ENCODE measurements around the gene MPEG1.

The MPEG1 gene

DNA sequence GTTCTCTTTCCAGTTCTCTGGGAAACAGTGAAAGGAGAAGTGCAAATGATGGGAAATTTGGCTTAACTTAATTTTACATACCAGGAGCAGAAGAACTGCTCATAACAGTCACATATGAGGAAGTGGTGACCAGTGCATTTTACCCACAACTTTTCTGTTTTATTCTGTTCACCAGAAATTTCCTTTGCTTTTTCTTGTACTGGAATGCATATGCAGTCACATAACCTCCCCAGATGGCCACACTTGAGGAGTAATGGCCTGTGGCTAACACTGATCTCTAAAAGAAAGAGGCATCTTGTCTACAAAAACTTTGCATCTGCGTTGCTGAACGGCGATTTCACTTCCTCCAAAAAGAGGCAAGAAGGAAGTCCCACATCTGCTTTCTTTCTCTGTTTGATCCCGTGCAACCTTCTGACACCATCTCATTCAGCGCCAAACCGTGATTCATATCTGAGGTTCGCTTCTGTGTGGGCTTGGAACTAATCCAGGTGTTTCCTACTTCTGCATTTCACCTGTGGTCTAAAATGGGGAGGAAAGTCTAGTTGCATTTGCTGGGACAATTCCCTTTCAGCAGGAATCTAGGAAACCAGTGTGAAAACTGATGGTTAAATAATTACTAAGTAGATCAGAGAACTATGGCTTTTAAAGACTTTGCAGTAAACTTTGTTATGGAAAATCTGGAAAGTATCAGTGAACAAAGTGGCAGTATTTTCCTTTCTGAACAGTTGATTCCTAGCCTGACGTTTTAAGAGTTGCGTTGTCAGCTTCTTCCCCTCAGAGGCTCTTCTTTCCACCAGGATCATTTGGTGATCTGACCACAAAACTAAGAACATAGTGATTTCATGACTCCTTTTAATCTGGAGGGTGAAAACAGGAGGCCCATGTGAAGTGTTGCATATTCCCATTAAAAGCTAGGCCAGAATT is 4.2 kb upstream of the MPEG1 start:
- DNase-seq: no peak

DNA sequence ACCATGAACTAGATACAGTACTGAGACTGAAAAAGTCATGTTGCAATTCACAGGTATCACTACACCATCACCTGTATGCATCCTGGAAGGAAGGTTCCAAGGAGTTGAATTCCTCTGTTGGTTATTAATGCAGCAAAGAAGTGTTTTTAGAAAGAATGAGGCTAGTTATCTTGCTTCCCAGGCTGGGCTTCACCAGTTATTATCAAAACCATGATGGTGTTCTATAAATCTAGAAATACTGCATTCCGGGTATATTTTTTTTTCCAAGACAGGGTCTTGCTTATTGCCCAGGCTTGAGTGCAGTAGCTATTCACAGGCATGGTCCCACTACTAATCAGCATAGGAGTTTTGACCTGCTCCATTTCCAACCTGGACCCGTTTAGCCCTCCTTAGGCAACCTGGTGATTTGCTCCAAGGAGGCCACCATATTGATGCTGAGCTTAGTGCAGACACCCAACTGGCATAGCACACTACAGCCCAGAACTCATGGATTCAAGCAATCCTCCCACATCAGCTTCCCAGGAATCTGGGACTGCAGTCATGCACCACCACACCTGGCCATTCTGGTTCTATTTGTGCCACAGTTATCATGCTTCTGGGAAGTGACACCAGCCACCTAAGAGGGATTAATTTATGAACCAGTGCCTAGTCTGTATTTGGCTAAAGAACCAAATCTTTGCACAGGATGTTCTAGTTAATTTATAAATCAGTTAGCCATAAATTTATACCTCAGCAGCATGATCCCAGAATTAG is 1.6 kb upstream of the MPEG1 start:
- no peak for DNase-seq

GRCh38 chr11:59212222-59212621 is 505 bp downstream of the MPEG1 start:
- no peak for DNase-seq

DNA sequence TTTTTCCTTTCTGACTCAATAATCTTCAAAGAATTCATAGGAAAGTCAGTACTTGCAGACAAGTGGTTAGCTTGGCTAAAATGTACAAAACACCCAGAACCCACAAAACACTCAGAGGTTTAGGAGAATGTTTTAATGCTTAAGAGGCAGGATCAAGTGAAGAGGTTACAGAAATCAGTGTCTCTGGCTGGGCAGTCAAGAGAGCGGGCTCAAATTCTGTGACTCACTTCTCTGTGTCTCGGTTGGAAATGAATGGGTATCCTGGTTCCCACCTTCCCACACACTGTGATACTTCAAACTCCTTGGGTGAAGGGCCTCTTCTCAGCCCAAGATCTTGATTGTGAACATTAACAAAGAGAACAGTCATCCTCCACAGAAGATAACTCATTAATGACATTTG is 3.8 kb downstream of the MPEG1 start:
- DNase-seq: no peak

DNA sequence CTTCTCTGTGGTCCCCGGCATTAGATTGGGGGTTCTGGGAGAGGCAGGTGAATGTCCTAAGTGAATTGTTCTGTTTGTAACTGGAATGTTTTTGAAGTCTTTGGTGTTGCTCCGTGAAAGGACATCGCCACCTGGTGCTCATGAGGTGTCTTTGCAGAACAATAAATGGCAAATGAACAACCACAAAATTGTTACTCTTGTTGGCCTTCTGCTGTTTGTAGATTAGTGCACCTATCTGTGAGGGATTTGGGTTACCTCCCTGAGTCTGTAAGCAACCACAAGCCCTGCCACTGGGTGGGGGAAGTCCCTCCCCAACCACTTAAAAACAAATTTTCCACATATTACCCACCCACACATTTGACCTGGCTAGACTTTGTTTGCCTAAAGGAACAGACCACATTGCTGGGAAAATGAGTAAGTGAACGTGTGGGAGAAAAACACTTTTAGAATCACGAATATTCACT is 4.7 kb downstream of the MPEG1 start:
- peak; percentile 11 for DNase-seq

DNA sequence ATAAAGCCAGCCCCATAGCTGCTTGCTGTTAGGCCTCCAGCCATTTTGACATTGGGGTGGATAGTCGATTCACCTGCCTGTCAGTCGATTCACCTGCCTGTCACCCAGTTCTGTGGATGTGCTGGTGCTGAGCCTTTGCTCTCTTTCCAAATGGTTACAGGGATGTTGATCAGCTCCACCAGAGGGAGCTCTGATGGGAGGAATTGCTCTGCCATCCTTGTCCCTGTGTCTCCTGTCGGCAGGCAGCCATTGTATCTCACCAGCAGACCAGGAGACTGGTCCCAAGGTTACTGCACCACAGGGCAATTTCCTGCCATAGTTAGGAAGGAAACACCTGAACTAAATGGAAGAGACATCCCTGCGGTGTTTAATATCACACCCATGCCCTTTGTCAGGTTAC is 6.1 kb downstream of the MPEG1 start:
- DNase-seq: peak; percentile 24

GRCh38 chr11:59205648-59206047 is 7.1 kb downstream of the MPEG1 start:
- DNase-seq: no peak

DNA sequence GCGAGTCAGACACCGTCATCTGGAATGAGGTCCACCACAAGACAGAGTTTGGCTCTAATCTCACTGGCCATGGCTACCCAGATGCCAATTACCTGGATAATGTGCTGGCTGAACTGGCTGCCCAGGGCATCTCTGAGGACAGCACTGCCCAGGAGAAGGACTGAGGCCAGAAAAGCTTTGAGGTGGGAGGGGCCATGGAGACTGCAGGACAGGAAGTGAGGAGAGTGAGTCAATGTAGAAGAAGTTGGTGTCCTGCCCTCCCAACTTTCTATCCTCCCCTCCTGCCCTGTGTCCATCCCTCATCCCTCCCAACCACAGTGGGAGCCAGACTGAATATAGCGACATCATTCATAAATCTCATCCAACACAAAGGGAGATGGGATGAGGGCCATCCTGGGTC is 8.0 kb downstream of the MPEG1 start:
- DNase-seq: no peak

DNA sequence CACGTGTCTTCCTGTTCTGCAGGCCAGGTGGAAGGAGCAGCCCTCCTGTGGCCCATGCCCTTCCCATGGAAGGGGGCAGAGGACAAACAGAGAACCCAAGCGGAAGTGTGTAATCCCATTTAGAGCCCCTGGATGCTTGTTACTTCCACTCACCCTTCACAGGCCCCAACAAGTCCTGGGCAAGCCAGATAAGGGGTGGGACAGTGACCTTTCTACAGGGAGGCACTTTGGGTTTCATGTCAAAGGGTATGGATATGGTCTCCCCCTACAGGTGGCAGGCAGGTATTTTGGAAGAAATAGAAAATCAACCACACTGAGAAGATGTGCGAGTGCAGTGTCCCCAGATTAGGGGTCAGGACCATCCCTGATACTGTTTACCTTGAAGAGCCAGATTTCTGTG is 11.4 kb downstream of the MPEG1 start:
- no peak for DNase-seq

- DNase-seq: no peak
Measured at GRCh38 chr11:59200423-59200746, 12.3 kb downstream of the MPEG1 start.

- DNase-seq: no peak
Measured at GRCh38 chr11:59199546-59200422, 12.9 kb downstream of the MPEG1 start.

DNA sequence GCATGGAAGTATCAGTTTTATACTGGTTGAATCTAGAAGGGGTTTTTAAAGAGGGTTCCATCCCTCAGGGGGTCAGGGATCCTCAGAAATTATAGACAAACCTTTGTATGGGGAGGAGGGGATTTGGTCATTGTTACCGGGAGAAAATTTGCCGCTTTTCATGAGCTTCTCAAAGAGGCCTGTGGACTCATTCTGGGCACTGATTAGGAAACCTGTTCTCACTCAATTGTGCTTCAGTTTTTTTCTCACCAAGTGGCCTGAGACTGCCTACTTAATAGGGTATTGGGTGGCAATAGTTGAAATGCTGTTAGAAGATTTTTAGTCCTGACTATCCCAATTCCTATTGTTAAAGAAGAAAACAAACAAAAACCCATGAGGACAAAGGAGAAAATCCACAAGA is 14.0 kb downstream of the MPEG1 start:
- DNase-seq: no peak

DNA sequence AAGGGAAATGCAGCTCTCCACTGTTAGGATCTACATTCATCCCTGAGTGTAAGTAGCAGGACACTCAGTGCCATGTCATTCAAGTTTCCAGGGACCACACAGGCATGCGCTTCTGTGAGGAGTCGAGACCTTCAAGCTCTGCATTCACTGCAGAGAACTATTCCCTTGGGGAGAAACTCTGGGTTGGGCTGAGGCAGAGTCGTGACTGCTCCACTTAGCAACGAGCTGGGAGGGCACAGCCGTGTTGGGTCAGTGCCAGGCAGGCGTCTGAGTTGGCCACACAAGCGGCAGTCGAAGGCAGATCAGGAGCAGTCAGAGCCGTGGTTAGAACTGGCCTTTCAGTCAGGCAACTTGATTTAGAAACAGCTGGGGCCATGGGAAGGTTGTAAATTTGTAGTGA is 14.7 kb downstream of the MPEG1 start:
- DNase-seq: peak; percentile 65

DNA sequence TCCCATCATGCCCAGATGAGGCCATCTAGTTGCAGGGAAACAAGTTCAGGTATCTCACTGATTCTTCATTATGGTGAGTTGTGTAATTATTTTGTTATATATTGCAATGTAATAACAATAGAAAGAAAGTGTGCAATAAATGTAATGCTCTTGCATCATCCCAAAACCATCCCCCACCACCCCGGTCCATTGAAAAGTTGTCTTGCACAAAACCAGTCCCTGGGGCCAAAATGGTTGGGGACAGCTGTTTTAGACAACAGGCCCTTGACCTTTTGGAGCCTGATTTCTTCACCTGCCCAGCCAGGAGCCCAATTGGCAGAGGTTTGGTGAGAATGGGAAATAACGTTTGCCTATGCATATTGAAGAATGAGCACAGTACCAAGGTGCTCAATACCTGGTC is 15.9 kb downstream of the MPEG1 start:
- DNase-seq: no peak

DNA sequence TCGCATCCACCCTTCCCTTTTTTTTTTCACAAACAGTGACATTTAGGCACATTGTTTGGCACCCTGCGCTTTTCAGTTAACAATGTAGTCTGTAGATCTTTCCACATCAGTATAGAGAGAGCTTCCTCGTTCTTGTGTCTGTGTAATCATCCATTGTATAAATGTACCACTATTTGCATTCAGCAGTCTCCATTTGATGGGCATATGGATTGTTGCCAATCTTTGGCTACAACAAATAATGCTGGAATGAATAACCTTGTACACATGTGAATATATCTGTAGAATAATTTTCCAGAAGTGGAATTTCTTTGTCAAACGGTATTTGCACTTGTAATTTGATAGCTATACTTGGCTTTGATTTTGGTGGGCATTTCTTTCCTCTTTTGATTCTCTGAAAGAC is 17.1 kb downstream of the MPEG1 start:
- no peak for DNase-seq

GRCh38 chr11:59193587-59194130 is 19.1 kb downstream of the MPEG1 start:
- no peak for DNase-seq

GRCh38 chr11:59192446-59193020 is 20.2 kb downstream of the MPEG1 start:
- no peak for DNase-seq

DNA sequence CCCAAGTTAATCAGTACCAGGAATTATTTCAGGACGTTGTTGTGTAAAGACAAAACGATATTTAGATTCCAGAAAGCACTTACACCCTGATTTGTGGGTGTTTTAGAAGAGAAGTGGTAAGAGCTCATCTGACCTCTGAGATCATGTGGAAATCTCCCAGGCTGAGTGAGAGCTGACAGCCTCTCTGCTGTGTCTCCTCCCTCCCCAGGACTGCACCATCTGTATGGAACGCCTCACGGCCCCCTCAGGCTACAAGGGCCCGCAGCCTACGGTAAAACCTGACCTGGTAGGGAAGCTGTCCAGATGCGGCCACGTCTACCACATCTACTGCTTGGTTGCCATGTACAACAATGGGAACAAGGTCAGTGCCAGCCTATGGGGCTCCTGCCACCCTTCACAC is 20.8 kb downstream of the MPEG1 start:
- no peak for DNase-seq

DNA sequence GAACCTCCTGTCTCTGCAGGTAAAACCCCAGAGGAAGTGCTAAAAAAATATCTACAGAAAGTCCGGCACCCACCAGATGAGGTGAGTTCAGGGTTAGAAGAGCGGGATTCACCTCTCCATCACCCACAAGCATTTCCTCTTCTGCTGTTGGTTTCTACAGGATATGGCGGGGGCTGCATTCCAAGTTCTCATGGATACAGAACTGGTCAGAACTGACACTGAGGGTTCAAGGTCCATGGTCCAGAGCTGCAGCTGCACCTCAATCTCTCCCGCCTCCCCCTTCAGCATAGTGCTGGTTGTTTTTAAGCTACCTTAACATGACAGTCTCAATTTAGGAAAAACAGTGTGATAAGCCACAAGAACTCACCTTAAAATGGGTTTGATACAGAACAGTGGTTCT is 21.6 kb downstream of the MPEG1 start:
- DNase-seq: no peak

DNA sequence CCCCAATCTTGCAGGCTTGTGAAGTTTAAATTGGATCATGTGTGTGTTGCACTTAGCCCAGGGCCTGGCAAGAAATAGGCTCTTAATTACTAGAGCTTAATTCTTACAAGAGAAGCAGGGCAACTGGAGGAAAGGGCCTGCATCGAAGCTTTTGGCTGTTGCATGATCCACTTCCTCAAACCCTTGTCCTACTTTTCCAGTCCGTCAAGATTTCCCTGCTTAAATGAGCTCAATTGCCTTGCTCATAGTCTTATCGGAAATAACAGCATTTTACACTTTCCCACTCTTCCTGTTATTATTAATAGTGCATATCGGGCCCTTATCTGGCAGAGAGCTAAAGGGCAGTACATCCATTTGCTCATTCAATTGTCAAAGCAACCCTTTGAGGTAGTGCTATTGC is 22.7 kb downstream of the MPEG1 start:
- DNase-seq: no peak

DNA sequence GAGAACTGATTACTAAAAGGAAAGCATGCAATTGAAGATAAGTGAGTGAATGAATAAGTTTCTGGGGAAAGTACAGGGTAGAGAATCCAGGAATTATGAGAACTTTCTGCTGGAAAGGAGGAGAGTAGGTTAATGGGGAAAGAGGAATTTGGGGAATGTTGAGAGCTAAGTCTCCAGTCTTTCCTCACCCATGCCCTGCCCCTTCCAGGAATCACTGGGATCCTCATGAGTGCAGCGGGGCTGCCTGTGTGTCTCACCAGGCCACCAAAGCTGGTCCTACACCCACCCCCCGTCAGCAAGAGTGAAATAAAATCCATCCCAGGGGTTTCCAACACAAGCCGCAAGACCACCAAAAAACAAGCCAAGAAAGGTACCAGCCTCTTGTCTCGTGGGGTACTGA is 23.8 kb downstream of the MPEG1 start:
- no peak for DNase-seq

DNA sequence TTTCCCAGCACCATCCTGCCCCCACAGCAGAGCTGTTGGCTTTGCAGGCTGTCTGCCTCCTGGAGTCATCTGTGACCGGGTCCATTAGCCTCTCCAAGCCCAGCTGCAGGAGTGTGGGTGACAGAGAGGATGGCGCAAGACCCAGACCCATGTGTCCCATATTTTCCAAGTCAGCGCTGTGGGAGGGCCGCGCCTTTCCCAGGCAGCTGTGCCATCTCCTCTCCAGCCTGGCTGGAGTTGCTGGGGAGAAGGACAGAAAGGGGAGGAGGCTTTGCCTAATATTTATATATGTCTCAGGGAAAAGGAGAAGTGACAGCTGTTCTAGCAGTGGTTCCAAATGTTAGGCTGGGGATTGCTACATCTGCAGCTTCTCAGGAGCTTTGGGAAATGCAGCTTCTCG is 25.1 kb downstream of the MPEG1 start:
- DNase-seq: no peak

GRCh38 chr11:59187035-59187434 is 25.7 kb downstream of the MPEG1 start:
- DNase-seq: no peak
